Liver (tissue), 9 donors: ENCODE results near the gene SCAP. TPM values are rescaled to one million over a fixed set of nuclear protein-coding genes. Genes with fewer than 3 reads are reported as not detected.

ENCODE experiments used
- DNase-seq: peaks from one replicate; pipeline ENCODE4 v3.0.0-alpha.2; 2017; ENCODE audit warnings: low spot score
- H3K27ac ChIP-seq, 2 donors: one replicate each; pipeline ENCODE4 v1.7.0; 2013; ENCODE audit warnings: inconsistent platforms in 2 of 2, low read length in 2 of 2, control low read depth in 1 of 2, low read depth in 1 of 2, mild to moderate bottlenecking in 1 of 2
- H3K27me3 ChIP-seq, 4 donors: one replicate each; pipeline versions ENCODE4 v1.6.1 to v1.7.0; 2013; ENCODE audit warnings: low read length in 3 of 4, inconsistent platforms in 1 of 4, mild to moderate bottlenecking in 1 of 4, moderate library complexity in 1 of 4; ENCODE audit not compliant: control insufficient read depth in 4 of 4, insufficient read depth in 4 of 4
- H3K36me3 ChIP-seq, 4 donors: one replicate each; pipeline versions ENCODE4 v1.6.1 to v1.7.0; 2013; ENCODE audit warnings: low read length in 3 of 4, mild to moderate bottlenecking in 3 of 4, low read depth in 1 of 4, moderate library complexity in 1 of 4; ENCODE audit not compliant: control insufficient read depth in 4 of 4, insufficient read depth in 3 of 4
- H3K4me1 ChIP-seq, 4 donors: one replicate each; pipeline versions ENCODE4 v1.6.1 to v1.7.0; 2013; ENCODE audit warnings: low read length in 3 of 4, mild to moderate bottlenecking in 3 of 4, moderate library complexity in 1 of 4; ENCODE audit not compliant: control insufficient read depth in 4 of 4, insufficient read depth in 4 of 4
- H3K4me3 ChIP-seq, 3 donors: one replicate each; pipeline versions ENCODE4 v1.6.1 to v1.7.0; 2013; ENCODE audit warnings: low read length in 3 of 3, control low read depth in 1 of 3, low read depth in 1 of 3, mild to moderate bottlenecking in 1 of 3
- H3K9ac ChIP-seq, 2 donors: one replicate each; pipeline ENCODE4 v1.7.0; 2013; ENCODE audit warnings: low read length in 2 of 2, mild to moderate bottlenecking in 2 of 2, moderate library complexity in 2 of 2, control low read depth in 1 of 2, low read depth in 1 of 2
- H3K9me3 ChIP-seq, 4 donors: one replicate each; pipeline versions ENCODE4 v1.6.1 to v1.7.0; 2013; ENCODE audit warnings: low read length in 3 of 4; ENCODE audit not compliant: control insufficient read depth in 4 of 4
- EGR1 ChIP-seq, 2 donors: IDR thresholded peaks; 2 replicates each; pipeline ENCODE4 v1.6.1; 2016 to 2018; ENCODE audit warnings: antibody characterized with exemption in 2 of 2, low read depth in 2 of 2
- FOXA1 ChIP-seq: IDR thresholded peaks from 2 replicates; pipeline ENCODE4 v1.6.1; 2016; ENCODE audit warnings: antibody characterized with exemption
- FOXA2 ChIP-seq: IDR thresholded peaks from 2 replicates; pipeline ENCODE4 v1.6.1; 2016; ENCODE audit warnings: antibody characterized with exemption
- GABPA ChIP-seq, 2 donors: IDR thresholded peaks in 1 of 2; conservative IDR thresholded peaks in 1 of 2; 2 replicates each; pipeline ENCODE4 v1.6.1; 2016; ENCODE audit warnings: antibody characterized with exemption in 2 of 2, mild to moderate bottlenecking in 1 of 2, moderate library complexity in 1 of 2
- HNF4G ChIP-seq: IDR thresholded peaks from 2 replicates; pipeline ENCODE4 v1.6.1; 2016; ENCODE audit warnings: antibody characterized with exemption
- JUND ChIP-seq, 2 donors: IDR thresholded peaks; 2 replicates each; pipeline ENCODE4 v1.6.1; 2016; ENCODE audit warnings: antibody characterized with exemption in 2 of 2
- NR2F2 ChIP-seq: IDR thresholded peaks from 2 replicates; pipeline ENCODE4 v1.6.1; 2016; ENCODE audit warnings: antibody characterized with exemption
- TAF1 ChIP-seq: conservative IDR thresholded peaks from 2 replicates; pipeline ENCODE4 v1.6.1; 2016; ENCODE audit warnings: antibody characterized with exemption, mild to moderate bottlenecking
- YY1 ChIP-seq: IDR thresholded peaks from 2 replicates; pipeline ENCODE4 v1.6.1; 2016; ENCODE audit warnings: antibody characterized with exemption, mild to moderate bottlenecking
- WGBS: extraction: QIAGEN DNeasy Blood & Tissue Kit; methylation state at CpG from one replicate; pipeline ENCODE4 v1.1.7; 2013; 5-methylcytosine and 5-hydroxymethylcytosine counted together
- polyA plus RNA-seq, 2 donors: library from polyadenylated mRNA; stranded (reverse) in 1 of 2; unstranded in 1 of 2; fragments of 200-250 nt in 1 of 2; fragments of >200 nt in 1 of 2; fragmentation: Nextera tagmentation in 1 of 2; extraction: Ambion mirVana in 1 of 2; gene quantifications; one replicate each; pipeline versions ENCODE4 v1.2.1 to v1.2.3, GENCODE V29; 2013 to 2015
- total RNA-seq, 2 donors: library from RNA; depleted of rRNA; stranded (reverse); fragments of >200 nt; gene quantifications; one replicate each; pipeline ENCODE4 v1.2.3, GENCODE V29; 2014
- TF ChIP-seq, protein P1 (sequence below): IDR thresholded peaks from 2 replicates; pipeline ENCODE4 v1.6.1; 2016; ENCODE audit warnings: antibody characterized with exemption
- TF ChIP-seq, protein P2 (sequence below): IDR thresholded peaks from 2 replicates; pipeline ENCODE4 v1.6.1; 2016; ENCODE audit warnings: antibody characterized with exemption
- TF ChIP-seq, protein P3 (sequence below): fragments of 150-350 bp; IDR thresholded peaks from 2 replicates; pipeline ENCODE4 v1.5.1; 2017; ENCODE audit warnings: improper control_type of control experiment, low read depth, low read length; ENCODE audit not compliant: missing input control
- TF ChIP-seq, protein P4 (sequence below): IDR thresholded peaks from 2 replicates; pipeline ENCODE4 v1.6.1; 2016; ENCODE audit warnings: antibody characterized with exemption, mild to moderate bottlenecking
- TF ChIP-seq, protein P5 (sequence below): IDR thresholded peaks from 2 replicates; pipeline ENCODE4 v1.6.1; 2016; ENCODE audit warnings: antibody characterized with exemption
- donor health status: healthy.
- donor health status: healthy.
- donor health status: healthy.
- donor health status: healthy.
- donor health status: healthy.

SCAP gene
- total and polyA plus RNA-seq, 4 donors: 25.9 to 84.8 (median 59.3) TPM

DNA sequence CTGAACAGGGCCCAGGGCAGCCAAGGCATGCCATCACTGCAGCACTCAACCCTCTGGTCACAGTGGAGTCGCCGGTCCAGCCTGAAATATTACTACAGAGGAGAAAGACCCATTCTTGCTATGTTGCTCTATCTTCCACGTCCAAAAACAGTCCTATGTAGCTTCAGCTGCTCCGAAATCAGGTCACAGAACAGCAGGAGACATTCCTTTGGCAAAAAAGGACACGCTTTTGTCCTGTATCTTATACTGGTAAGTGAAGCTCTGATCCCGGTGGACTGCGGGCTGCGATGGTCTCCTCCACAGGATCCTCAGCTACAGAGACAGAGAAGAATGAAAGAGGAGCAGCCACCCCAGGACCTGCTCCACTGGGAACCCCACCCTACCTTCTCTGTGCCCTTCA lies 20.1 kb upstream of the SCAP start:
- WGBS: 98% methylated on average over 8 of the region's 8 CpGs

DNA sequence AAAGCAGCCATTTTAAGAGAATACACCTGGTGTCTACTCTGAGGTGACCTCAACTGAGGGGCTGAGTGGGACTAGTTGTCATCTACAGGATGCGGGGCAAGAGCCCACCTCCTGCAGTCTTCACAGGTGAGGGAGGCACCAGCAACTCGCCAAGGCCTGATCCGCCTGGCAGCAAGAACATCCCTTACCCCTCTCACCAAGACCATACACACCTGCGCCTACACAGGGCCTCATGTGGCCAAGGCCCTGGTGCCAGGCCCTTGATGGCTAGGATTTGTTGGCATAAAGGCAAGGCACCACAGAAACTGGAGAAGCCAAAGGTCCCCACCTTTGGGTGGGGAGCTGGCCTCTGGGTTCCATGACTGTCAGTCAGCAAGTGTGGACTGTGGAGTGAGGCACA lies 19.4 kb upstream of the SCAP start:
- no peak overlapping the region for H3K4me3 ChIP-seq
- WGBS: 99% methylated on average over 4 of the region's 4 CpGs
- no peak overlapping the region for H3K9ac ChIP-seq
- H3K27me3 ChIP-seq: no peaks in the 10 kb centered on the region
- no peaks in the 10 kb centered on the region for H3K4me1 ChIP-seq
- H3K36me3 ChIP-seq: peaks cover 12 to 36% (median 17%) of the 10 kb centered on the region in 4 donors
- no peak overlapping the region for H3K27ac ChIP-seq
- no peak for DNase-seq
- H3K9me3 ChIP-seq: no peaks in the 10 kb centered on the region
- TF ChIP-seq, protein P1, sequence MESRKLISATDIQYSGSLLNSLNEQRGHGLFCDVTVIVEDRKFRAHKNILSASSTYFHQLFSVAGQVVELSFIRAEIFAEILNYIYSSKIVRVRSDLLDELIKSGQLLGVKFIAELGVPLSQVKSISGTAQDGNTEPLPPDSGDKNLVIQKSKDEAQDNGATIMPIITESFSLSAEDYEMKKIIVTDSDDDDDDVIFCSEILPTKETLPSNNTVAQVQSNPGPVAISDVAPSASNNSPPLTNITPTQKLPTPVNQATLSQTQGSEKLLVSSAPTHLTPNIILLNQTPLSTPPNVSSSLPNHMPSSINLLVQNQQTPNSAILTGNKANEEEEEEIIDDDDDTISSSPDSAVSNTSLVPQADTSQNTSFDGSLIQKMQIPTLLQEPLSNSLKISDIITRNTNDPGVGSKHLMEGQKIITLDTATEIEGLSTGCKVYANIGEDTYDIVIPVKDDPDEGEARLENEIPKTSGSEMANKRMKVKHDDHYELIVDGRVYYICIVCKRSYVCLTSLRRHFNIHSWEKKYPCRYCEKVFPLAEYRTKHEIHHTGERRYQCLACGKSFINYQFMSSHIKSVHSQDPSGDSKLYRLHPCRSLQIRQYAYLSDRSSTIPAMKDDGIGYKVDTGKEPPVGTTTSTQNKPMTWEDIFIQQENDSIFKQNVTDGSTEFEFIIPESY: no peak
- TF ChIP-seq JUND (IDR thresholded peaks at IDR 0.05): no peak

More for the DNA sequence above, 20.1 kb upstream of the SCAP start:
- DNase-seq: no peak
- Histone ChIP-seq H3K27me3 (no peaks in the 10 kb centered on the region), H3K9ac (no peak overlapping the region), H3K36me3 (peaks cover 16 to 42% (median 23%) of the 10 kb centered on the region in 4 donors), H3K4me1 (no peaks in the 10 kb centered on the region), H3K4me3 (no peak overlapping the region), H3K27ac (no peak overlapping the region), H3K9me3 (no peaks in the 10 kb centered on the region)
- TF ChIP-seq YY1 (no peak), FOXA2 (no peak), FOXA1 (no peak), HNF4G (no peak), TAF1 (no peak), EGR1 (IDR thresholded peaks at IDR 0.05; ENCODE audit: low read depth in 2 of 2) (no peak), NR2F2 (no peak), GABPA (IDR thresholded peaks at IDR 0.05 in 1 of 2, conservative IDR thresholded peaks at IDR 0.05 in 1 of 2) (no peak), JUND (IDR thresholded peaks at IDR 0.05) (no peak)
- TF ChIP-seq, protein P2, sequence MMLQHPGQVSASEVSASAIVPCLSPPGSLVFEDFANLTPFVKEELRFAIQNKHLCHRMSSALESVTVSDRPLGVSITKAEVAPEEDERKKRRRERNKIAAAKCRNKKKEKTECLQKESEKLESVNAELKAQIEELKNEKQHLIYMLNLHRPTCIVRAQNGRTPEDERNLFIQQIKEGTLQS: no peak
- TF ChIP-seq, protein P3, sequence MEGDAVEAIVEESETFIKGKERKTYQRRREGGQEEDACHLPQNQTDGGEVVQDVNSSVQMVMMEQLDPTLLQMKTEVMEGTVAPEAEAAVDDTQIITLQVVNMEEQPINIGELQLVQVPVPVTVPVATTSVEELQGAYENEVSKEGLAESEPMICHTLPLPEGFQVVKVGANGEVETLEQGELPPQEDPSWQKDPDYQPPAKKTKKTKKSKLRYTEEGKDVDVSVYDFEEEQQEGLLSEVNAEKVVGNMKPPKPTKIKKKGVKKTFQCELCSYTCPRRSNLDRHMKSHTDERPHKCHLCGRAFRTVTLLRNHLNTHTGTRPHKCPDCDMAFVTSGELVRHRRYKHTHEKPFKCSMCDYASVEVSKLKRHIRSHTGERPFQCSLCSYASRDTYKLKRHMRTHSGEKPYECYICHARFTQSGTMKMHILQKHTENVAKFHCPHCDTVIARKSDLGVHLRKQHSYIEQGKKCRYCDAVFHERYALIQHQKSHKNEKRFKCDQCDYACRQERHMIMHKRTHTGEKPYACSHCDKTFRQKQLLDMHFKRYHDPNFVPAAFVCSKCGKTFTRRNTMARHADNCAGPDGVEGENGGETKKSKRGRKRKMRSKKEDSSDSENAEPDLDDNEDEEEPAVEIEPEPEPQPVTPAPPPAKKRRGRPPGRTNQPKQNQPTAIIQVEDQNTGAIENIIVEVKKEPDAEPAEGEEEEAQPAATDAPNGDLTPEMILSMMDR: no peak
- TF ChIP-seq, protein P4, sequence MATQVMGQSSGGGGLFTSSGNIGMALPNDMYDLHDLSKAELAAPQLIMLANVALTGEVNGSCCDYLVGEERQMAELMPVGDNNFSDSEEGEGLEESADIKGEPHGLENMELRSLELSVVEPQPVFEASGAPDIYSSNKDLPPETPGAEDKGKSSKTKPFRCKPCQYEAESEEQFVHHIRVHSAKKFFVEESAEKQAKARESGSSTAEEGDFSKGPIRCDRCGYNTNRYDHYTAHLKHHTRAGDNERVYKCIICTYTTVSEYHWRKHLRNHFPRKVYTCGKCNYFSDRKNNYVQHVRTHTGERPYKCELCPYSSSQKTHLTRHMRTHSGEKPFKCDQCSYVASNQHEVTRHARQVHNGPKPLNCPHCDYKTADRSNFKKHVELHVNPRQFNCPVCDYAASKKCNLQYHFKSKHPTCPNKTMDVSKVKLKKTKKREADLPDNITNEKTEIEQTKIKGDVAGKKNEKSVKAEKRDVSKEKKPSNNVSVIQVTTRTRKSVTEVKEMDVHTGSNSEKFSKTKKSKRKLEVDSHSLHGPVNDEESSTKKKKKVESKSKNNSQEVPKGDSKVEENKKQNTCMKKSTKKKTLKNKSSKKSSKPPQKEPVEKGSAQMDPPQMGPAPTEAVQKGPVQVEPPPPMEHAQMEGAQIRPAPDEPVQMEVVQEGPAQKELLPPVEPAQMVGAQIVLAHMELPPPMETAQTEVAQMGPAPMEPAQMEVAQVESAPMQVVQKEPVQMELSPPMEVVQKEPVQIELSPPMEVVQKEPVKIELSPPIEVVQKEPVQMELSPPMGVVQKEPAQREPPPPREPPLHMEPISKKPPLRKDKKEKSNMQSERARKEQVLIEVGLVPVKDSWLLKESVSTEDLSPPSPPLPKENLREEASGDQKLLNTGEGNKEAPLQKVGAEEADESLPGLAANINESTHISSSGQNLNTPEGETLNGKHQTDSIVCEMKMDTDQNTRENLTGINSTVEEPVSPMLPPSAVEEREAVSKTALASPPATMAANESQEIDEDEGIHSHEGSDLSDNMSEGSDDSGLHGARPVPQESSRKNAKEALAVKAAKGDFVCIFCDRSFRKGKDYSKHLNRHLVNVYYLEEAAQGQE: no peak
- TF ChIP-seq, protein P5, sequence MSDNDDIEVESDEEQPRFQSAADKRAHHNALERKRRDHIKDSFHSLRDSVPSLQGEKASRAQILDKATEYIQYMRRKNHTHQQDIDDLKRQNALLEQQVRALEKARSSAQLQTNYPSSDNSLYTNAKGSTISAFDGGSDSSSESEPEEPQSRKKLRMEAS: no peak
